ENCODE data around the gene SIVA1. TPM values are rescaled to one million over a fixed set of nuclear protein-coding genes. Genes with fewer than 3 reads are reported as not detected.

Gene SIVA1
- total and polyA plus RNA-seq, 7 donors: 55.8 to 233 (median 105) TPM

DNA sequence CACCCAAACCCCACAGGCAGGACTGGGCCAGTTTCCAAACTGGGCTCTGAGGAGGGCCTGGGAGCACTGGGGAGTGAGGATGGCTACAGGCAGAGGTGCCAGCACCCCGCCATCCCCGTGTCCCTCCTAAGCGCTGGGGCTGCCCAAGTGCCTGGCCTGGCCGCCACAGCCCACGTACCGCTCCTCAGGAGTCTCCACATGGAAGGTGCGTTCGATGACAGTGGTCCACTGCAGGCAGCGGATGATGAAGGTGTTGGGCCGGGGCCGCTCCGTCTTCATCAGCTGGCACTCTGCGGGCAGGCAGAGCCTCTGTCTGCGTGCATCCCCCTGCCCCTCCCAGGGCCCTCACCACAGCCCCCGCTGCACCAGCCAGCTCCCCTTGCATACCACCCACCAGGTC lies 23.5 kb downstream of the SIVA1 start:
- H3K36me3 ChIP-seq (ENCODE audit: insufficient read depth in 1 of 2, low read depth in 1 of 2): peaks cover 5 to 44% of the 10 kb centered on the region in 2 donors
- 98 to 99% (median 98%) methylated on average over 15 of the region's 15 CpGs for WGBS, 3 donors

GRCh38 chr14:104776961-104777807 lies 24.2 kb downstream of the SIVA1 start:
- no peak overlapping the region for H3K4me3 ChIP-seq
- H3K27me3 ChIP-seq (ENCODE audit: insufficient read depth in 3 of 3, low read length in 2 of 3): no peaks in the 10 kb centered on the region
- H3K9me3 ChIP-seq: no peaks in the 10 kb centered on the region
- TF ChIP-seq, protein P1, sequence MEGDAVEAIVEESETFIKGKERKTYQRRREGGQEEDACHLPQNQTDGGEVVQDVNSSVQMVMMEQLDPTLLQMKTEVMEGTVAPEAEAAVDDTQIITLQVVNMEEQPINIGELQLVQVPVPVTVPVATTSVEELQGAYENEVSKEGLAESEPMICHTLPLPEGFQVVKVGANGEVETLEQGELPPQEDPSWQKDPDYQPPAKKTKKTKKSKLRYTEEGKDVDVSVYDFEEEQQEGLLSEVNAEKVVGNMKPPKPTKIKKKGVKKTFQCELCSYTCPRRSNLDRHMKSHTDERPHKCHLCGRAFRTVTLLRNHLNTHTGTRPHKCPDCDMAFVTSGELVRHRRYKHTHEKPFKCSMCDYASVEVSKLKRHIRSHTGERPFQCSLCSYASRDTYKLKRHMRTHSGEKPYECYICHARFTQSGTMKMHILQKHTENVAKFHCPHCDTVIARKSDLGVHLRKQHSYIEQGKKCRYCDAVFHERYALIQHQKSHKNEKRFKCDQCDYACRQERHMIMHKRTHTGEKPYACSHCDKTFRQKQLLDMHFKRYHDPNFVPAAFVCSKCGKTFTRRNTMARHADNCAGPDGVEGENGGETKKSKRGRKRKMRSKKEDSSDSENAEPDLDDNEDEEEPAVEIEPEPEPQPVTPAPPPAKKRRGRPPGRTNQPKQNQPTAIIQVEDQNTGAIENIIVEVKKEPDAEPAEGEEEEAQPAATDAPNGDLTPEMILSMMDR (IDR thresholded peaks at IDR 0.05): no peak
- intact Hi-C loops (cut with DNase I): no loop called here
- H3K4me1 ChIP-seq: no peaks in the 10 kb centered on the region
- H3K27ac ChIP-seq: no peak overlapping the region
- no peak for DNase-seq
- no peak for ATAC-seq
- H3K36me3 ChIP-seq (ENCODE audit: insufficient read depth in 1 of 2, low read depth in 1 of 2): peaks cover 5 to 37% of the 10 kb centered on the region in 2 donors
- WGBS, 3 donors: 85 to 89% (median 87%) methylated on average over 15 to 16 of the region's 16 CpGs

More for the DNA sequence above, 23.5 kb downstream of the SIVA1 start:
- DNase-seq (no peak), ATAC-seq (no peak)
- Histone ChIP-seq H3K4me3 (no peak overlapping the region), H3K27ac (no peak overlapping the region), H3K27me3 (ENCODE audit: insufficient read depth in 3 of 3, low read length in 2 of 3) (no peaks in the 10 kb centered on the region), H3K4me1 (no peaks in the 10 kb centered on the region), H3K9me3 (no peaks in the 10 kb centered on the region)
- TF ChIP-seq, protein P1 (IDR thresholded peaks at IDR 0.05): no peak
- intact Hi-C loops (cut with DNase I): no loop called here

- H3K27me3 ChIP-seq (ENCODE audit: insufficient read depth in 3 of 3, low read length in 2 of 3): no peaks in the 10 kb centered on the region
- H3K4me3 ChIP-seq: no peak overlapping the region
- DNase-seq: no peak
- no peak for ATAC-seq
- intact Hi-C loops (cut with DNase I): no loop called here
- no peaks in the 10 kb centered on the region for H3K9me3 ChIP-seq
- 82 to 84% (median 84%) methylated on average over 9 to 15 of the region's 15 CpGs for WGBS, 3 donors
- TF ChIP-seq, protein P1 (IDR thresholded peaks at IDR 0.05): no peak
- H3K4me1 ChIP-seq: no peaks in the 10 kb centered on the region
- peaks cover 5 to 31% of the 10 kb centered on the region in 2 donors for H3K36me3 ChIP-seq (ENCODE audit: insufficient read depth in 1 of 2, low read depth in 1 of 2)
- H3K27ac ChIP-seq: no peak overlapping the region
Observed at GRCh38 chr14:104777808-104778249, 24.9 kb downstream of the SIVA1 start.

DNA sequence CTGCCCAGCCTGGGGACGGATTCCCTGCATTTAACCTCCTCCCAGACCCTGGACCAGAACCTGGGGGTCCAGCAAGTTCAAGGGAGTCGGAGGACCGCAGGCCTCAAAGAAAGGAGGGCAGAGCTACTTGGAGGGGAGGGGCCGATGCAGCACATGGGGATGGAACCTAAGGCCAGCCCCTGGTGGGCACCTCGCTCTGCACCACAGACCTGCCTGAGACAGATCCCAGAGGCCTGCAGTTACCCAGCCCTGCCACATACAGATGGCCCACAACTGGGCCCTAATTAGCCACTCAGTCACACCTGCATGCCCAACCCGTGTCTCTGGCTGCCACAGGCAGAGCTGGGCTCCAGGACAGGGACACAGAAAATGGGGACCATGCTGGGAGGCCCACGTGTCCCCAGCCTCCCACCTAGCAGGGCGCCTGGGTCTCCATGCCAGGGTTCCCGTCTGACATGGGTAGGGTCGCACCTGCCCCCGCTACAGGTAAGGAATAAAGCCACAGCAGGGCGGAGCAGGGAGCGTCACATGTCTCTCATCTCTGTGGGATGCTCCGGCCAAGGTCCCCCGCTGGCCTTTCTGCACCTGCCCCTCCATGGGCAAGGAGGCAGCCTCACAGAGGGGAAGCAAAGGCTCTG lies 25.9 kb downstream of the SIVA1 start:
- peaks cover 5 to 25% of the 10 kb centered on the region in 2 donors for H3K36me3 ChIP-seq (ENCODE audit: insufficient read depth in 1 of 2, low read depth in 1 of 2)
- H3K4me1 ChIP-seq: no peaks in the 10 kb centered on the region
- no peak overlapping the region for H3K4me3 ChIP-seq
- no peak overlapping the region for H3K27ac ChIP-seq
- DNase-seq: no peak
- no peak for ATAC-seq
- H3K27me3 ChIP-seq (ENCODE audit: insufficient read depth in 3 of 3, low read length in 2 of 3): no peaks in the 10 kb centered on the region
- WGBS, 3 donors: 86 to 92% (median 91%) methylated on average over 15 of the region's 15 CpGs
- TF ChIP-seq, protein P1 (IDR thresholded peaks at IDR 0.05): no peak
- no peaks in the 10 kb centered on the region for H3K9me3 ChIP-seq
- intact Hi-C loops (cut with DNase I): no loop called here
